ENCODE data around the gene INPP4A.

DNA sequence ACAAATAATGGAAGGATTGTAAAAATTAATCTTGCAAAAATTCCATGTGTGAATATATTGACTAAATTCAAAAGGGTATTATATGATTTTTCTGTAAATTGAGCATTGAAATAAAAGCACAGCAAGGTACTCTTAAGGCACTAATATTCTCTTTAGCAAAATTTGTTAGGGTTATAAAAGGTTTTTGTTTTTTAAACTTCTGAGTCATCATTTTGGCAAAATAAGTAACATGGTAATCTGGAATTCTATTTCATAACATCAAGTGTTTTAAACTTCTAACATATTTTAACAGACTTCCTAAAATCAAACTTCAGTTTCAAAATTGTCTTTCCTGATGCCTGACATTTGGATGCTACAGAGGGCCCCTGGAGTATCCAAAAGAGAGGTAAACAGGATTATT is 12.5 kb upstream of the INPP4A start:
- TF ChIP-seq EZH2 (IDR thresholded peaks at IDR 0.05) (no peak), POLR2AphosphoS5 (IDR thresholded peaks at IDR 0.05; ENCODE audit: borderline replicate concordance, low read depth, low read length) (no peak)
